ENCODE data around the gene NAA40. TPM values are rescaled to one million over a fixed set of nuclear protein-coding genes. Genes with fewer than 3 reads are reported as not detected.
"Not testable (repeated sequence)": the region's sequence is repeated elsewhere in the genome, so short reads cannot be mapped to it uniquely, and the experiment has no call there.

NAA40 gene
- total RNA-seq, 1 experiment from 2014 or later: 44.4 TPM

- no peak overlapping the region for H2AK5ac ChIP-seq (ENCODE audit: insufficient read length, low read length)
- no peaks in the 10 kb centered on the region for H3K27me3 ChIP-seq (ENCODE audit: insufficient read depth, low read length)
- Mint-ChIP-seq H3K4me1 (peaks cover 3 to 4% of the 10 kb centered on the region in 2 experiments), H3K4me3 (no peak overlapping the region), H3K27me3 (ENCODE audit: low read depth) (peaks cover 56% of the 10 kb centered on the region), H3K9me3 (peaks cover 8 to 9% of the 10 kb centered on the region in 2 experiments), H3K36me3 (ENCODE audit: insufficient read depth in 1 of 3, low read depth in 3 of 3) (peaks cover 5 to 6% (median 5%) of the 10 kb centered on the region in 3 experiments), H3K27ac (no peak overlapping the region)
- H3K4me1 ChIP-seq (ENCODE audit: insufficient read depth, low read length): peaks cover 2% of the 10 kb centered on the region; the same call in 1 of the 2 replicates
- H3K9me3 ChIP-seq (ENCODE audit: control insufficient read depth, low read depth, low read length): no peaks in the 10 kb centered on the region
- no peak for TF ChIP-seq CTCF (conservative IDR thresholded peaks at IDR 0.05)
- no peak overlapping the region for H2BK12ac ChIP-seq (ENCODE audit: insufficient read length, low read depth, low read length)
- H4K5ac ChIP-seq (ENCODE audit: insufficient read length, low read depth, low read length): no peak overlapping the region
- H3K23ac ChIP-seq (ENCODE audit: insufficient read length, low read depth, low read length): no peak overlapping the region
- no CpG with 5 or more reads among the region's 5 CpGs for WGBS (ENCODE audit: extremely low coverage, insufficient read length, low lambda C conversion rate)
- H2BK120ac ChIP-seq (ENCODE audit: low read depth, low read length, poor library complexity, severe bottlenecking): no peak overlapping the region
- no peak overlapping the region for H3K18ac ChIP-seq (ENCODE audit: insufficient read length, low read depth, low read length)
- no peak overlapping the region for H2BK15ac ChIP-seq (ENCODE audit: low read depth, low read length)
- no peak overlapping the region for H3K4ac ChIP-seq (ENCODE audit: low read depth, low read length)
- H3K79me1 ChIP-seq (ENCODE audit: insufficient read depth, low read depth, low read length, poor library complexity, severe bottlenecking): no peaks in the 10 kb centered on the region
- no peak overlapping the region for H2BK5ac ChIP-seq (ENCODE audit: insufficient read length, low read length)
- H3K23me2 ChIP-seq (ENCODE audit: insufficient read length, low read depth, low read length, poor library complexity, severe bottlenecking): no peaks in the 10 kb centered on the region
- no peak for DNase-seq
- H4K91ac ChIP-seq (ENCODE audit: insufficient read length, low read depth, low read length): no peak overlapping the region
- H3T11ph ChIP-seq (ENCODE audit: low read length): no peak overlapping the region
- peaks cover 5% of the 10 kb centered on the region; the same call in 1 of the 2 replicates for H3K79me2 ChIP-seq (ENCODE audit: insufficient read depth, low read length)
- no peak overlapping the region for H2AFZ ChIP-seq (ENCODE audit: low read length)
- H3K14ac ChIP-seq (ENCODE audit: insufficient read depth, low read length): no peak overlapping the region
- no peak overlapping the region for H2BK20ac ChIP-seq (ENCODE audit: low read depth, low read length, poor library complexity, severe bottlenecking)
- H3K9ac ChIP-seq (ENCODE audit: extremely low read depth, insufficient read length, low read length): no peak overlapping the region
- H3K56ac ChIP-seq (ENCODE audit: insufficient read length, low read depth, low read length): no peak overlapping the region
- no peak overlapping the region for H3K4me2 ChIP-seq (ENCODE audit: insufficient read depth, insufficient read length, low read length)
- no peaks in the 10 kb centered on the region for H4K20me1 ChIP-seq (ENCODE audit: control insufficient read depth, insufficient read depth, insufficient read length)
- no peak overlapping the region for H3K27ac ChIP-seq (ENCODE audit: insufficient read length, low read depth, low read length)
- H4K8ac ChIP-seq (replicated peaks; ENCODE audit: insufficient read length, low read depth, low read length): no peak overlapping the region
Observed at GRCh38 chr11:63970902-63971301, 32.1 kb downstream of the NAA40 start.

GRCh38 chr11:63973912-63974258, 35.1 kb downstream of the NAA40 start:
- H3K27me3 Mint-ChIP-seq (ENCODE audit: low read depth): peaks cover 43% of the 10 kb centered on the region
- not testable (repeated sequence) for H3K4ac ChIP-seq (ENCODE audit: low read depth, low read length); H2BK12ac ChIP-seq (ENCODE audit: insufficient read length, low read depth, low read length); H4K5ac ChIP-seq (ENCODE audit: insufficient read length, low read depth, low read length); H2BK5ac ChIP-seq (ENCODE audit: insufficient read length, low read length); H3K27me3 ChIP-seq (ENCODE audit: insufficient read depth, low read length); H4K91ac ChIP-seq (ENCODE audit: insufficient read length, low read depth, low read length); DNase-seq; H3K4me1 ChIP-seq (ENCODE audit: insufficient read depth, low read length); H3K9ac ChIP-seq (ENCODE audit: extremely low read depth, insufficient read length, low read length); H2BK15ac ChIP-seq (ENCODE audit: low read depth, low read length); H4K20me1 ChIP-seq (ENCODE audit: control insufficient read depth, insufficient read depth, insufficient read length); H3K23ac ChIP-seq (ENCODE audit: insufficient read length, low read depth, low read length); H3K9me3 Mint-ChIP-seq; H2BK20ac ChIP-seq (ENCODE audit: low read depth, low read length, poor library complexity, severe bottlenecking); H3K4me2 ChIP-seq (ENCODE audit: insufficient read depth, insufficient read length, low read length); H3K23me2 ChIP-seq (ENCODE audit: insufficient read length, low read depth, low read length, poor library complexity, severe bottlenecking); H3K9me3 ChIP-seq (ENCODE audit: control insufficient read depth, low read depth, low read length); H3K27ac ChIP-seq (ENCODE audit: insufficient read length, low read depth, low read length); H3T11ph ChIP-seq (ENCODE audit: low read length); H3K79me1 ChIP-seq (ENCODE audit: insufficient read depth, low read depth, low read length, poor library complexity, severe bottlenecking); H2AFZ ChIP-seq (ENCODE audit: low read length); H2AK5ac ChIP-seq (ENCODE audit: insufficient read length, low read length); H3K56ac ChIP-seq (ENCODE audit: insufficient read length, low read depth, low read length); H4K8ac ChIP-seq (replicated peaks; ENCODE audit: insufficient read length, low read depth, low read length); H3K14ac ChIP-seq (ENCODE audit: insufficient read depth, low read length); H3K18ac ChIP-seq (ENCODE audit: insufficient read length, low read depth, low read length); H2BK120ac ChIP-seq (ENCODE audit: low read depth, low read length, poor library complexity, severe bottlenecking); H3K79me2 ChIP-seq (ENCODE audit: insufficient read depth, low read length)
- H3K4me3 Mint-ChIP-seq: peak overlapping the region; percentile 100
- no CpG with 5 or more reads among the region's 18 CpGs for WGBS (ENCODE audit: extremely low coverage, insufficient read length, low lambda C conversion rate)
- H3K27ac Mint-ChIP-seq: peak overlapping the region; percentile 87 to 99 (median 91); a peak in 4 of 7 replicates
- H3K36me3 Mint-ChIP-seq (ENCODE audit: insufficient read depth in 1 of 3, low read depth in 3 of 3): peaks cover 14 to 16% (median 15%) of the 10 kb centered on the region in 3 experiments
- peaks cover 18 to 24% of the 10 kb centered on the region in 2 experiments for H3K4me1 Mint-ChIP-seq

Data from H9 (cell line).